ENCODE results near the gene HEXA. TPM values are rescaled to one million over a fixed set of nuclear protein-coding genes. Genes with fewer than 3 reads are reported as not detected.
"Not testable (repeated sequence)": the region's sequence is repeated elsewhere in the genome, so short reads cannot be mapped to it uniquely, and the experiment has no call there.

HEXA gene
- total RNA-seq, 1 experiment from 2014 or later = 49.7 TPM

DNA sequence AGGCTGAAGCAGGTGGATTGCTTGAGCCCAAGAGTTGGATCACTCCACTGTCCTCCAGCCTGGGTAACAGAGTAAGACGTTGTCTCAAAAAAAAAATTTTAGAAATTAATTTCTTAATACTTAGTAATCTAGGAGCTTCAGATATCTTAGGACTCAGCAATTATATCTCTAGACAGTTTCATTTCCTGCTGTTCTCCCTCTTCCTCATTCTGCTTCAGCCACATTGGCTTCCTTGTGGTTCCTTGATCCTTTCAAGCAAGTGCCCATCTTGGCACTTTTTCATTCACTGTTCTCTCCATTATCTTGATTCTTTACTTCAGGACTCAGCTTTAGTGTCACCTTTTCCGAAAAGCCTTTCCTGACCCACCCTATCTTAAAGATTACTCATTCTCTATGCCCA, 44.8 kb upstream of the HEXA start:
- no peak for ATAC-seq
- Mint-ChIP-seq H3K4me1 (no peaks in the 10 kb centered on the region), H3K27me3 (ENCODE audit: low read depth) (peaks cover 23% of the 10 kb centered on the region), H3K4me3 (no peak overlapping the region), H3K36me3 (no peaks in the 10 kb centered on the region), H3K9me3 (peaks cover 9% of the 10 kb centered on the region), H3K27ac (no peak overlapping the region)
- DNase-seq (ENCODE audit: low spot score) = no peak
- ChIA-PET POLR2A (no interaction called here), CTCF (no interaction called here)
- TF ChIP-seq PRRX2 (CRISPR knock-in tag; IDR thresholded peaks at IDR 0.05) = no peak
- TF ChIP-seq ZNF219 (CRISPR knock-in tag; IDR thresholded peaks at IDR 0.05; ENCODE audit: borderline replicate concordance) = no peak
- TF ChIP-seq GRHL2 (CRISPR knock-in tag; IDR thresholded peaks at IDR 0.05; ENCODE audit: insufficient replicate concordance, severe bottlenecking) = no peak
- no peak for TF ChIP-seq NFATC4 (CRISPR knock-in tag; IDR thresholded peaks at IDR 0.05)
- TF ChIP-seq, protein P1, sequence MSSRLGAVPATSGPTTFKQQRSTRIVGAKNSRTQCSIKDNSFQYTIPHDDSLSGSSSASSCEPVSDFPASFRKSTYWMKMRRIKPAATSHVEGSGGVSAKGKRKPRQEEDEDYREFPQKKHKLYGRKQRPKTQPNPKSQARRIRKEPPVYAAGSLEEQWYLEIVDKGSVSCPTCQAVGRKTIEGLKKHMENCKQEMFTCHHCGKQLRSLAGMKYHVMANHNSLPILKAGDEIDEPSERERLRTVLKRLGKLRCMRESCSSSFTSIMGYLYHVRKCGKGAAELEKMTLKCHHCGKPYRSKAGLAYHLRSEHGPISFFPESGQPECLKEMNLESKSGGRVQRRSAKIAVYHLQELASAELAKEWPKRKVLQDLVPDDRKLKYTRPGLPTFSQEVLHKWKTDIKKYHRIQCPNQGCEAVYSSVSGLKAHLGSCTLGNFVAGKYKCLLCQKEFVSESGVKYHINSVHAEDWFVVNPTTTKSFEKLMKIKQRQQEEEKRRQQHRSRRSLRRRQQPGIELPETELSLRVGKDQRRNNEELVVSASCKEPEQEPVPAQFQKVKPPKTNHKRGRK (CRISPR knock-in tag; IDR thresholded peaks at IDR 0.05; ENCODE audit: borderline replicate concordance) = no peak
- no peak for TF ChIP-seq NR2C2 (CRISPR knock-in tag; IDR thresholded peaks at IDR 0.05)
- no peak for TF ChIP-seq SMAD4 (CRISPR knock-in tag; IDR thresholded peaks at IDR 0.05)
- TF ChIP-seq, protein P2, sequence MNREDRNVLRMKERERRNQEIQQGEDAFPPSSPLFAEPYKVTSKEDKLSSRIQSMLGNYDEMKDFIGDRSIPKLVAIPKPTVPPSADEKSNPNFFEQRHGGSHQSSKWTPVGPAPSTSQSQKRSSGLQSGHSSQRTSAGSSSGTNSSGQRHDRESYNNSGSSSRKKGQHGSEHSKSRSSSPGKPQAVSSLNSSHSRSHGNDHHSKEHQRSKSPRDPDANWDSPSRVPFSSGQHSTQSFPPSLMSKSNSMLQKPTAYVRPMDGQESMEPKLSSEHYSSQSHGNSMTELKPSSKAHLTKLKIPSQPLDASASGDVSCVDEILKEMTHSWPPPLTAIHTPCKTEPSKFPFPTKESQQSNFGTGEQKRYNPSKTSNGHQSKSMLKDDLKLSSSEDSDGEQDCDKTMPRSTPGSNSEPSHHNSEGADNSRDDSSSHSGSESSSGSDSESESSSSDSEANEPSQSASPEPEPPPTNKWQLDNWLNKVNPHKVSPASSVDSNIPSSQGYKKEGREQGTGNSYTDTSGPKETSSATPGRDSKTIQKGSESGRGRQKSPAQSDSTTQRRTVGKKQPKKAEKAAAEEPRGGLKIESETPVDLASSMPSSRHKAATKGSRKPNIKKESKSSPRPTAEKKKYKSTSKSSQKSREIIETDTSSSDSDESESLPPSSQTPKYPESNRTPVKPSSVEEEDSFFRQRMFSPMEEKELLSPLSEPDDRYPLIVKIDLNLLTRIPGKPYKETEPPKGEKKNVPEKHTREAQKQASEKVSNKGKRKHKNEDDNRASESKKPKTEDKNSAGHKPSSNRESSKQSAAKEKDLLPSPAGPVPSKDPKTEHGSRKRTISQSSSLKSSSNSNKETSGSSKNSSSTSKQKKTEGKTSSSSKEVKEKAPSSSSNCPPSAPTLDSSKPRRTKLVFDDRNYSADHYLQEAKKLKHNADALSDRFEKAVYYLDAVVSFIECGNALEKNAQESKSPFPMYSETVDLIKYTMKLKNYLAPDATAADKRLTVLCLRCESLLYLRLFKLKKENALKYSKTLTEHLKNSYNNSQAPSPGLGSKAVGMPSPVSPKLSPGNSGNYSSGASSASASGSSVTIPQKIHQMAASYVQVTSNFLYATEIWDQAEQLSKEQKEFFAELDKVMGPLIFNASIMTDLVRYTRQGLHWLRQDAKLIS (CRISPR knock-in tag; IDR thresholded peaks at IDR 0.05; ENCODE audit: borderline replicate concordance) = no peak
- TF ChIP-seq ZBTB21 (CRISPR knock-in tag; IDR thresholded peaks at IDR 0.05; ENCODE audit: borderline replicate concordance) = no peak

DNA sequence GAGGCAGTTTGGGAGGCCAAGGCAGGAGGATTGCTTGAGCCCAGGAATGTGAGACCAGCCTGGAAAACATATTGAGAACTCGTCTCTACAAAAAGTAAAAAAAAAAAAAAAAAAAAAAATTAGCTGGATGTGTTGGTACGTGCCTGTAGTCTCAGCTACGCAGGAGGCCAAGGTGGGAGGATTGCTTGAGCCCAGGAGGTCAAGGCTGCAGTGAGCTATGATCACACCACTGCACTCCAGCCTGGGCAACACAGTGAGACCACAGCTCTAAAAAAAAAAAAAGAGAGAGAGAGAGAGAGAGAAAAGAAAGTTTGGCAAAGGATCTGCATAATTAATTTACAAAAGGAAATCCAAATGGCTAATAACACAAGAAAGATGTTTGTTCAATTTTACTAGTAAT, 44.0 kb upstream of the HEXA start:
- H3K4me3 Mint-ChIP-seq; ATAC-seq; DNase-seq (ENCODE audit: low spot score); POLR2A ChIA-PET; H3K27ac Mint-ChIP-seq; H3K9me3 Mint-ChIP-seq; CTCF ChIA-PET; H3K4me1 Mint-ChIP-seq; H3K36me3 Mint-ChIP-seq: not testable (repeated sequence)
- H3K27me3 Mint-ChIP-seq (ENCODE audit: low read depth) = peaks cover 31% of the 10 kb centered on the region

DNA sequence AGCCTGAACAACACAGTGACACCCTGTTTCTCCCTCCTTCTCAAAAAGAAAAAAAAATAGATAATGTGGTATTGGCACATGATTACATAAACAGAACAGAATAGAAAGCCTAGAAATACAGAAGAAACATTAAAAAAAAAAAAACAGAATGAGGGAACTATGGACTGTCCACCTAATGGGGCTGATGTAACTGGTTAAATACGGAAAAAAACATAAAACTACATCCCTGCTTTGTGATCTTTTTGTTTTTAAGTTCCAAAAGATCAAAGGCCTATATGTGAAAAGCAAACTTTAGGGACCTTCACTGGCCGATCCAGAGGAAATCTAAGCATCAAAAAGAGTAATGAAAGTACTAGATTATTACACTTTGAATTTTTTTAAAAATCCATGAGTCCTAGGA, 39.5 kb upstream of the HEXA start:
- no peaks in the 10 kb centered on the region for H3K36me3 Mint-ChIP-seq
- ChIA-PET POLR2A (no interaction called here), CTCF (no interaction called here)
- no peak overlapping the region for H3K27ac Mint-ChIP-seq
- TF ChIP-seq KAT7 (CRISPR knock-in tag; IDR thresholded peaks at IDR 0.05; ENCODE audit: borderline replicate concordance) (no peak), OVOL2 (CRISPR knock-in tag; IDR thresholded peaks at IDR 0.05; ENCODE audit: borderline replicate concordance) (no peak), NR1H2 (CRISPR knock-in tag; IDR thresholded peaks at IDR 0.05) (no peak), GABPB1 (CRISPR knock-in tag; IDR thresholded peaks at IDR 0.05) (0 out of 2 replicates have a peak, but pooled peaks have one; percentile 29)
- TF ChIP-seq, protein P3, sequence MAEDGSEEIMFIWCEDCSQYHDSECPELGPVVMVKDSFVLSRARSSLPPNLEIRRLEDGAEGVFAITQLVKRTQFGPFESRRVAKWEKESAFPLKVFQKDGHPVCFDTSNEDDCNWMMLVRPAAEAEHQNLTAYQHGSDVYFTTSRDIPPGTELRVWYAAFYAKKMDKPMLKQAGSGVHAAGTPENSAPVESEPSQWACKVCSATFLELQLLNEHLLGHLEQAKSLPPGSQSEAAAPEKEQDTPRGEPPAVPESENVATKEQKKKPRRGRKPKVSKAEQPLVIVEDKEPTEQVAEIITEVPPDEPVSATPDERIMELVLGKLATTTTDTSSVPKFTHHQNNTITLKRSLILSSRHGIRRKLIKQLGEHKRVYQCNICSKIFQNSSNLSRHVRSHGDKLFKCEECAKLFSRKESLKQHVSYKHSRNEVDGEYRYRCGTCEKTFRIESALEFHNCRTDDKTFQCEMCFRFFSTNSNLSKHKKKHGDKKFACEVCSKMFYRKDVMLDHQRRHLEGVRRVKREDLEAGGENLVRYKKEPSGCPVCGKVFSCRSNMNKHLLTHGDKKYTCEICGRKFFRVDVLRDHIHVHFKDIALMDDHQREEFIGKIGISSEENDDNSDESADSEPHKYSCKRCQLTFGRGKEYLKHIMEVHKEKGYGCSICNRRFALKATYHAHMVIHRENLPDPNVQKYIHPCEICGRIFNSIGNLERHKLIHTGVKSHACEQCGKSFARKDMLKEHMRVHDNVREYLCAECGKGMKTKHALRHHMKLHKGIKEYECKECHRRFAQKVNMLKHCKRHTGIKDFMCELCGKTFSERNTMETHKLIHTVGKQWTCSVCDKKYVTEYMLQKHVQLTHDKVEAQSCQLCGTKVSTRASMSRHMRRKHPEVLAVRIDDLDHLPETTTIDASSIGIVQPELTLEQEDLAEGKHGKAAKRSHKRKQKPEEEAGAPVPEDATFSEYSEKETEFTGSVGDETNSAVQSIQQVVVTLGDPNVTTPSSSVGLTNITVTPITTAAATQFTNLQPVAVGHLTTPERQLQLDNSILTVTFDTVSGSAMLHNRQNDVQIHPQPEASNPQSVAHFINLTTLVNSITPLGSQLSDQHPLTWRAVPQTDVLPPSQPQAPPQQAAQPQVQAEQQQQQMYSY (CRISPR knock-in tag; IDR thresholded peaks at IDR 0.05) = no peak
- TF ChIP-seq, protein P4, sequence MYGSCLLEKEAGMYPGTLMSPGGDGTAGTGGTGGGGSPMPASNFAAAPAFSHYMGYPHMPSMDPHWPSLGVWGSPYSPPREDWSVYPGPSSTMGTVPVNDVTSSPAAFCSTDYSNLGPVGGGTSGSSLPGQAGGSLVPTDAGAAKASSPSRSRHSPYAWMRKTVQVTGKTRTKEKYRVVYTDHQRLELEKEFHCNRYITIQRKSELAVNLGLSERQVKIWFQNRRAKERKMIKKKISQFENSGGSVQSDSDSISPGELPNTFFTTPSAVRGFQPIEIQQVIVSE (CRISPR knock-in tag; IDR thresholded peaks at IDR 0.05; ENCODE audit: borderline replicate concordance) = no peak
- H3K4me3 Mint-ChIP-seq = no peak overlapping the region
- no peak for DNase-seq (ENCODE audit: low spot score)
- H3K9me3 Mint-ChIP-seq = peaks cover 14% of the 10 kb centered on the region
- H3K4me1 Mint-ChIP-seq = no peaks in the 10 kb centered on the region
- ATAC-seq = no peak
- H3K27me3 Mint-ChIP-seq (ENCODE audit: low read depth) = peaks cover 35% of the 10 kb centered on the region

DNA sequence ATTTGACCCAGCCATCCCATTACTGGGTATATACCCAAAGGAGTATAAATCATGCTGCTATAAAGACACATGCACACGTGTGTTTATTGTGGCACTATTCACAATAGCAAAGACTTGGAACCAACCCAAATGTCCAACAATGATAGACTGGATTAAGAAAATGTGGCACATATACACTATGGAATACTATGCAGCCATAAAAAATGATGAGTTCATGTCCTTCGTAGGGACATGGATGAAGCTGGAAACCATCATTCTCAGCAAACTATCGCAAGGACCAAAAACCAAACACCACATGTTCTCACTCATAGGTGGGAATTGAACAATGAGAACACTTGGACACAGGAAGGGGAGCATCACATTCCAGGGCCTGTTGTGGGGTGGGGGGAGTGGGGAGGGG, 37.5 kb upstream of the HEXA start:
- POLR2A ChIA-PET; H3K4me3 Mint-ChIP-seq; DNase-seq (ENCODE audit: low spot score); ATAC-seq; H3K27ac Mint-ChIP-seq; CTCF ChIA-PET; H3K4me1 Mint-ChIP-seq; H3K36me3 Mint-ChIP-seq: not testable (repeated sequence)
- peaks cover 38% of the 10 kb centered on the region for H3K27me3 Mint-ChIP-seq (ENCODE audit: low read depth)
- H3K9me3 Mint-ChIP-seq = peaks cover 14% of the 10 kb centered on the region

All from WTC11 (cell line).